RWPE2 (cell line): ENCODE results near the gene ITGAE.

ENCODE experiments used
- ATAC-seq: fragments of 200-7000 bp; cut with Tn5 transposase; 3 replicates; pipeline ENCODE4 v1.9.1; 2021; ENCODE audit warnings: low read depth
- DNase-seq: peaks from one replicate; pipeline ENCODE4 v3.0.0-alpha.2; 2020; ENCODE audit warnings: low spot score
- H3K27ac ChIP-seq: fragments of 450-650 bp; 2 replicates; pipeline ENCODE4 v1.5.1; 2017; ENCODE audit warnings: mild to moderate bottlenecking; ENCODE audit not compliant: poor library complexity, severe bottlenecking
- H3K27me3 ChIP-seq: fragments of 250-450 bp; sonication (Bioruptor Pico); 2 replicates; pipeline ENCODE4 v1.5.1; 2021; ENCODE audit warnings: mild to moderate bottlenecking, moderate library complexity; ENCODE audit not compliant: insufficient read depth, poor library complexity, severe bottlenecking
- H3K36me3 ChIP-seq: fragments of 250-450 bp; sonication (Bioruptor Pico); 2 replicates; pipeline ENCODE4 v1.5.1; 2020; ENCODE audit warnings: low read depth, mild to moderate bottlenecking, moderate library complexity
- H3K4me1 ChIP-seq: fragments of 250-450 bp; sonication (Bioruptor Pico); 2 replicates; pipeline ENCODE4 v1.5.1; 2021; ENCODE audit warnings: mild to moderate bottlenecking, moderate library complexity; ENCODE audit not compliant: insufficient read depth, poor library complexity, severe bottlenecking
- H3K4me3 ChIP-seq: fragments of 250-450 bp; sonication (Bioruptor Pico); 2 replicates; pipeline ENCODE4 v1.5.1; 2021; ENCODE audit warnings: mild to moderate bottlenecking, moderate library complexity; ENCODE audit not compliant: severe bottlenecking
- H3K9me3 ChIP-seq: fragments of 250-450 bp; sonication (Bioruptor Pico); 2 replicates; pipeline ENCODE4 v1.5.1; 2021; ENCODE audit warnings: mild to moderate bottlenecking, moderate library complexity; ENCODE audit not compliant: severe bottlenecking
- TF ChIP-seq, protein P1 (sequence below): fragments of 450-650 bp; IDR thresholded peaks from one replicate; pipeline ENCODE4 v1.5.1; 2017; ENCODE audit warnings: mild to moderate bottlenecking, moderate library complexity; ENCODE audit not compliant: poor library complexity, severe bottlenecking

ITGAE gene

DNA sequence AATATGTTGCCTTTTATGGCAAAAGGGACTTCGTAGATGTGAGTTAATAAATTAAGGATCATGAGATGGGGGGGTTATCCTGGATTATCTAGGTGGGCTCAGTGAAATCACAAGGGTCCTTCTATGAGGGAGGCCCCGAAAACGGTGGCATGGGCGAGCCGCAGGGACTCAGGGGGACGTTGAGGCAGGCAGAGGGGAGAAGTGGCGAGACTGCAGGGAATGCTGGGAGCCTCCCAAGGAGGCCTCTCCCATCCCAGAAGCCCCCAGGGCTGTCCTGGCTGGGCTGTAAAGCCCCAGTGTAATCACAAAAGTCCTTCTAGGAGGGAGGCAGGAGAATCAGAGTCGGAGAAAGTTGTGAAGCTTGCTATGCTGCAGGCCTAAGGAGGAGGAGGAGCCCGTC lies 35.0 kb downstream of the ITGAE start:
- no peaks in the 10 kb centered on the region for H3K36me3 ChIP-seq
- no peaks in the 10 kb centered on the region for H3K4me1 ChIP-seq
- ATAC-seq, result no peak
- no peak for DNase-seq
- H3K27me3 ChIP-seq, result no peaks in the 10 kb centered on the region
- no peak overlapping the region for H3K4me3 ChIP-seq
- no peaks in the 10 kb centered on the region for H3K9me3 ChIP-seq
- H3K27ac ChIP-seq, result no peak overlapping the region
- TF ChIP-seq, protein P1, sequence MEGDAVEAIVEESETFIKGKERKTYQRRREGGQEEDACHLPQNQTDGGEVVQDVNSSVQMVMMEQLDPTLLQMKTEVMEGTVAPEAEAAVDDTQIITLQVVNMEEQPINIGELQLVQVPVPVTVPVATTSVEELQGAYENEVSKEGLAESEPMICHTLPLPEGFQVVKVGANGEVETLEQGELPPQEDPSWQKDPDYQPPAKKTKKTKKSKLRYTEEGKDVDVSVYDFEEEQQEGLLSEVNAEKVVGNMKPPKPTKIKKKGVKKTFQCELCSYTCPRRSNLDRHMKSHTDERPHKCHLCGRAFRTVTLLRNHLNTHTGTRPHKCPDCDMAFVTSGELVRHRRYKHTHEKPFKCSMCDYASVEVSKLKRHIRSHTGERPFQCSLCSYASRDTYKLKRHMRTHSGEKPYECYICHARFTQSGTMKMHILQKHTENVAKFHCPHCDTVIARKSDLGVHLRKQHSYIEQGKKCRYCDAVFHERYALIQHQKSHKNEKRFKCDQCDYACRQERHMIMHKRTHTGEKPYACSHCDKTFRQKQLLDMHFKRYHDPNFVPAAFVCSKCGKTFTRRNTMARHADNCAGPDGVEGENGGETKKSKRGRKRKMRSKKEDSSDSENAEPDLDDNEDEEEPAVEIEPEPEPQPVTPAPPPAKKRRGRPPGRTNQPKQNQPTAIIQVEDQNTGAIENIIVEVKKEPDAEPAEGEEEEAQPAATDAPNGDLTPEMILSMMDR, result no peak

DNA sequence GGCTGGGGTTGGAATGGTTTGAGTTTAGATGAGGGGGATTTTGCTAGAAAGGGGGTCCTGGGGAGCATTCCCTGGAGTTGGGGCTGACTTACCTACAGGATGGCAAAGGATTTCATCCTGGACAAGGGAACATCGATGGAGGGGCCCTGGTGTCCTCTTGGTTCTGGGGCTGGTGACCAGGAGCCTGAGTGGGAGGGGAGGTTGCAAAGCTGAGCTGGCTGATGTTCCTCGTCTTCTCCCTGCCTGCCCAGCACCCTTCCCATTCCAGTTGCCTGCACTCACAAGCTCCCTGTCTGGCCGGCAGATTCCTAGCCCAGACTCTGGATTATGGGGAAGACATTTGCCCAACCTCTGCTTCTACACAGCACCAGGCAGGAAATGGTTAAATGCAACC lies 37.2 kb downstream of the ITGAE start:
- DNase-seq (no peak), ATAC-seq (no peak)
- no peaks in the 10 kb centered on the region for H3K36me3 ChIP-seq
- no peaks in the 10 kb centered on the region for H3K27me3 ChIP-seq
- H3K4me3 ChIP-seq, result no peak overlapping the region
- no peaks in the 10 kb centered on the region for H3K9me3 ChIP-seq
- H3K27ac ChIP-seq, result no peak overlapping the region
- no peaks in the 10 kb centered on the region for H3K4me1 ChIP-seq
- TF ChIP-seq, protein P1, result no peak

DNA sequence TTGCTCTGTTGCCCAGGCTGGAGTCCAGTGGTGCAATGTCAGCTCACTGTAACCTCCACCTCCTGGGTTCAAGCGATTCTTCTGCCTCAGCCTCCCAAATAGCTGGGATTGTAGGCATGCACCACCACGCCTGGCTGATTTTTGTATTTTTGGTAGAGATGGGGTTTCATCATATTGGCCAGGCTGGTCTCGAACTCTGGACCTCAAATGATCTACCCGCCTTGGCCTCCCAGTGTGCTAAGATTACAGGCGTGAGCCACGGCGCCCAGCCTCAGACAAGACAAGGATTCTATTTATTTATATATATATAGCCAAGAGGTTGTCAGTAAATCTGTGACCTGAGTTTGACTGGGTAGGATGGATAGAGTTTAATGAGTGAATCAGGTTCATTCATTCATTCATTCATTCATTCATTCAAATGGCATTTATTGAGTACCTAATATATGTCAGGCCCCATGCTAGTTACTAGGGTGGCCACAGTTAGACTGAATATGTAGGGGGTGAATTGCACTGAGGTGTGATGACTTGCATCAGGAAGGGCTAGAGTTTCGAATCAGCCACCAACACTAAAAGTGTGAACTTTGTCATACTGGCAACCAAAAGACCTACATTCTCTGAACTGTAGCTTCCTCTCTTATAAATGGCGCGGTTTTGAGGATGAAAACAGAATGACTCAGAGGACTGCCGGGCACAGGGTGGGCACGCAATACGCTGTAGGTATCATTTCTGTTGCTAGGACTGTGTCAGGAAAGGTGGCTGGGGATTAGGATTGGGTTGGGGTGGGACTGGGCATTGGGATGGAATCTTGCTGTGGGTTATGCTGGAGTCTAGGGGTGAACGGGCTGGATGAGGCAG lies 37.8 kb downstream of the ITGAE start:
- Histone ChIP-seq H3K4me3 (no peak overlapping the region), H3K36me3 (no peaks in the 10 kb centered on the region), H3K4me1 (no peaks in the 10 kb centered on the region), H3K27me3 (no peaks in the 10 kb centered on the region), H3K9me3 (no peaks in the 10 kb centered on the region), H3K27ac (no peak overlapping the region)
- DNase-seq (no peak), ATAC-seq (no peak)
- TF ChIP-seq, protein P1, result no peak

DNA sequence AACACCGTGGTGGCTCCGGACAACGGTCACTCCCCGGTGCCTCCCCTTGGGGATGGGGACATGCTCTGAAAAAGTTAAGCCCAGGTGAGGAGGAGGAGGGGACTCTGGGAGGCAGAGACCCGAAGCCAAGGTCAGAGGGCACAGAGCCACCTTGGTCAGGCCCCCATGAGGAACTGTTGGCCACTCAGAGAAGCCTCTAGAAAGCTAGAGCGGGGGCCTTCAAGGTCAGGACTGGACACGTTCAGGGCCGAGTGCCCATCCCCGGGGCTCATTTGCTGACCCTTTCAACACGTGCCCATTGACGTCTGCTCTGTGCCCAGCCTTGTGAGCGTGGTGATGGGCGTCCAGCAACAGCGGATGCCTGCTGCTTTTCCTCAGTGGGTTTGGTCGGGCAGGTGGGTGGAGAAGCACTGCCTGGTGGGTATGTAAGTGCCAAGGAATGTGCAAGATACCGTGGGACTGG lies 39.0 kb downstream of the ITGAE start:
- no peak overlapping the region for H3K27ac ChIP-seq
- DNase-seq (no peak), ATAC-seq (no peak)
- no peaks in the 10 kb centered on the region for H3K27me3 ChIP-seq
- TF ChIP-seq, protein P1, result no peak
- no peaks in the 10 kb centered on the region for H3K9me3 ChIP-seq
- no peak overlapping the region for H3K4me3 ChIP-seq
- no peaks in the 10 kb centered on the region for H3K36me3 ChIP-seq
- no peaks in the 10 kb centered on the region for H3K4me1 ChIP-seq
